B cell (primary cell): ENCODE results near the gene UNC13C.

Experiments used
- CTCF ChIP-seq: fragments of 200-600 bp; IDR thresholded peaks from one replicate; pipeline ENCODE4 v1.8.0; 2022; ENCODE audit warnings: antibody characterized with exemption, mild to moderate bottlenecking
- EZH2 ChIP-seq: IDR thresholded peaks from 2 replicates; pipeline ENCODE4 v1.6.1; 2012; ENCODE audit warnings: borderline replicate concordance, low read depth, mild to moderate bottlenecking, moderate library complexity, low read length; ENCODE audit not compliant: insufficient read depth, poor library complexity, severe bottlenecking

DNA sequence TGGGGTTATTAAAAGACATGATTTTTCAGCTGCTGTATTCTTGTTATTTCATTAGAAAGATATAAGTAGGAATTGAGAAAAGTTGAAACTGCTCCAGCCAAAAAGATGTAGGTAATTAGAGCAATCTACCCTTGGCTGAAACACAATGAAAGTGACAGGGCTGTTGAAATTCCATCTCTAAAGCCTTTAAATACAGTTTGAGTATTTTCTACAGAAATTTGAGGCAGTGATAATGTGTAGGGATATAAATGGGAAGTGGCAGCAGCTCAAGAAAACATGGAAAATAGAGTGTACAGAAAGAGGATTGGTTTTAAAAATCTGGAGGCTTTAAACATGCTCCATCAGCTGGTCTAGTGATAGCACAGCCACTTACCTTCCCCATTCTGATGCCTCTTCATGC lies 22.8 kb upstream of the UNC13C start:
- no peak for TF ChIP-seq CTCF
- TF ChIP-seq EZH2: no peak
